BLaER1 (cell line): Measurements from ENCODE around the gene MAPK8IP1.
A peak's percentile ranks its signal among the peaks of the same experiment; 100 is the strongest.

Source experiments
- H3K27ac ChIP-seq: shearing (Covaris generic); formaldehyde crosslinking; 2 replicates; pipeline ENCODE4 v1.8.1; 2022
- H3K27me3 ChIP-seq: shearing (Covaris generic); formaldehyde crosslinking; 2 replicates; pipeline ENCODE4 v1.8.1; 2022
- H3K36me3 ChIP-seq: shearing (Covaris generic); formaldehyde crosslinking; 2 replicates; pipeline ENCODE4 v1.8.1; 2022
- H3K4me1 ChIP-seq: shearing (Covaris generic); formaldehyde crosslinking; 2 replicates; pipeline ENCODE4 v1.8.1; 2022
- H3K4me2 ChIP-seq: shearing (Covaris generic); formaldehyde crosslinking; 2 replicates; pipeline ENCODE4 v1.8.1; 2022
- H3K4me3 ChIP-seq: shearing (Covaris generic); formaldehyde crosslinking; 2 replicates; pipeline ENCODE4 v1.8.1; 2022
- H3K9ac ChIP-seq: shearing (Covaris generic); formaldehyde crosslinking; 2 replicates; pipeline ENCODE4 v1.8.1; 2022
- H3K9me3 ChIP-seq: shearing (Covaris generic); formaldehyde crosslinking; 2 replicates; pipeline ENCODE4 v1.8.1; 2022
- H4K20me1 ChIP-seq: shearing (Covaris generic); formaldehyde crosslinking; 2 replicates; pipeline ENCODE4 v1.8.1; 2022
- Cebpa-rat ChIP-seq: shearing (Covaris generic); IDR thresholded peaks from 2 replicates; pipeline ENCODE4 v1.8.1; 2022

MAPK8IP1 gene

DNA sequence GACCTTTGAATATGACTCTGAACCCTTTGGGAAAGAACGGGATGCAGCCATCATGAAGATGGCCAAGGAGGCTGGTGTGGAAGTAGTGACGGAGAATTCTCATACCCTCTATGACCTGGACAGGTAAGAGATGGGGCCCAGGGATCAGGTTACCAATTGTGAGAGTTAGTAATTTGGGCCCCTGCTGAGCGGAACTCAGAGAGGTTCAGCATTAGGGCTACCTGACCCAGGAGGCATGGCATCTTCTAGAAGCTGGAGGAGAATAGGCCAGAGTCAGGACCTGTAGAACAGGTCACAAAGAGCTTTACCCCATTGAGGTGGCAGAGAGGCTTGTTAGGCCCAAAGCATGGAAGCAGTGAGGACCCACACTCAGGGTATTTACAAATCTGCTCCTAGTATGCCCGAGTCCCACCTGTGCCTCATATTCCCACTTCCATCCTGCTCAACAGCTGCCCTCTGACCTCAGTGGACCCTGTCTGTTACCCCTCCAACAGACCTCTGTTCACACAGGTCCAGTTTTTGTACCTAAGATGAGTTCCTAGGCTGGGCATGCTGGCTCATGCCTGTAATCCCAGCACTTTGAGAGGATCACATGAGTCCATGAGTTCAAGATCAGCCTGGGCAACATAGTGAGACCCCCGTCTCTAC lies 26.6 kb upstream of the MAPK8IP1 start:
- H3K4me1 ChIP-seq, result peaks cover 8% of the 10 kb centered on the region; the same call in 1 of the 2 replicates
- peaks cover 63% of the 10 kb centered on the region for H4K20me1 ChIP-seq
- no peak overlapping the region for H3K27ac ChIP-seq
- H3K4me3 ChIP-seq, result no peak overlapping the region
- no peaks in the 10 kb centered on the region for H3K27me3 ChIP-seq
- no peak overlapping the region for H3K9ac ChIP-seq
- TF ChIP-seq Cebpa-rat, result no peak
- peaks cover 89% of the 10 kb centered on the region for H3K36me3 ChIP-seq
- H3K9me3 ChIP-seq, result no peaks in the 10 kb centered on the region
- no peak overlapping the region for H3K4me2 ChIP-seq

DNA sequence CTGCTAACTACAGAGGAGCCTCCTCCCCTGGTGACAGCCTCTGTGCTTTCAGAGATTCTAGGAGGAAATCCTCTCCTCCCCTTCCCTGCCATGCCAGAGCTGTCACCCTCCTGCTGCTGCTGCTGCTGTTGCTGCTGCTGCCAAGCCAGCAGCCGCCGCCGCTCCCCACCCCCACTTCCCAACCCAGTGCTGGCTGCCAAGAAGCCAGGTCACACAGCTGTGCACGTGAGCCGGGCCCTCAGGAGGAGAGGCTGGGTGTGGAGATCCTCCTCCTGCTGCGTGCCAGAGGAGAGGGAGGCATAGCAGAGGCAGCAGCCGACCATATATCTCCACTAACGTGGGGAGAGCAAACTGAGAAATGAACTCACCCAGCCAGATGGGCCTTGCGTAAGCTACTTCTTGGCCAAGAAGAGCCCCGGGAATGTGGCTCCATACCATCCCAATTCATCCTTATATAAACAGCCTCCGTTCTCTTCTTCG lies 25.8 kb upstream of the MAPK8IP1 start:
- H3K4me2 ChIP-seq, result no peak overlapping the region

DNA sequence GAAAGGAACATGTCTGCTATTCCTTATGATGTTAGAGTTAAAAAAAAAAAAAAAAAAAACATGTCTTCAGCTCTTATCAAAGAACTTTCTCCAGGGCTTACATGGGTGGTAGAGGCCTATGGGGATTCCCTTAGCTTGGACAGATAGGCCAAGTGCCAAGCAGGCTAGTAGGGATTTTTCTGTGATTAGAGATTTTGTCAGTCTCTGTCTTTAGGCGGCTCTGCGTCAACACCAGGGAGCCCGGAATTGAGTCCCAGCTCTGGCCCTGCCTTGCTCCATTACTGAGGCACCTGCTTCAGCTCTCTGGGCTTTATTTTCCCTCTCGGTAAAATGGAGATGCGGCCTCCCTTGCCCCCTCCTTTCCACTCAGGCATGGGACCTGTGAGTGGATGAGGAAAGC lies 25.1 kb upstream of the MAPK8IP1 start:
- Histone ChIP-seq H3K27ac (no peak overlapping the region), H3K4me1 (no peaks in the 10 kb centered on the region), H3K4me2 (no peak overlapping the region), H4K20me1 (peaks cover 50% of the 10 kb centered on the region), H3K4me3 (no peak overlapping the region), H3K27me3 (no peaks in the 10 kb centered on the region), H3K36me3 (peaks cover 99% of the 10 kb centered on the region), H3K9me3 (no peaks in the 10 kb centered on the region), H3K9ac (no peak overlapping the region)
- TF ChIP-seq Cebpa-rat, result no peak

More for the DNA sequence above, 25.8 kb upstream of the MAPK8IP1 start:
- H3K27ac ChIP-seq, result no peak overlapping the region
- no peaks in the 10 kb centered on the region for H3K27me3 ChIP-seq
- H3K4me1 ChIP-seq, result 0 out of 2 replicates have a peak, but pooled peaks cover under 1% of the 10 kb centered on the region
- H3K36me3 ChIP-seq, result peaks cover 97% of the 10 kb centered on the region
- H3K9ac ChIP-seq, result no peak overlapping the region
- H4K20me1 ChIP-seq, result peaks cover 55% of the 10 kb centered on the region
- TF ChIP-seq Cebpa-rat, result no peak
- H3K4me3 ChIP-seq, result no peak overlapping the region
- no peaks in the 10 kb centered on the region for H3K9me3 ChIP-seq

DNA sequence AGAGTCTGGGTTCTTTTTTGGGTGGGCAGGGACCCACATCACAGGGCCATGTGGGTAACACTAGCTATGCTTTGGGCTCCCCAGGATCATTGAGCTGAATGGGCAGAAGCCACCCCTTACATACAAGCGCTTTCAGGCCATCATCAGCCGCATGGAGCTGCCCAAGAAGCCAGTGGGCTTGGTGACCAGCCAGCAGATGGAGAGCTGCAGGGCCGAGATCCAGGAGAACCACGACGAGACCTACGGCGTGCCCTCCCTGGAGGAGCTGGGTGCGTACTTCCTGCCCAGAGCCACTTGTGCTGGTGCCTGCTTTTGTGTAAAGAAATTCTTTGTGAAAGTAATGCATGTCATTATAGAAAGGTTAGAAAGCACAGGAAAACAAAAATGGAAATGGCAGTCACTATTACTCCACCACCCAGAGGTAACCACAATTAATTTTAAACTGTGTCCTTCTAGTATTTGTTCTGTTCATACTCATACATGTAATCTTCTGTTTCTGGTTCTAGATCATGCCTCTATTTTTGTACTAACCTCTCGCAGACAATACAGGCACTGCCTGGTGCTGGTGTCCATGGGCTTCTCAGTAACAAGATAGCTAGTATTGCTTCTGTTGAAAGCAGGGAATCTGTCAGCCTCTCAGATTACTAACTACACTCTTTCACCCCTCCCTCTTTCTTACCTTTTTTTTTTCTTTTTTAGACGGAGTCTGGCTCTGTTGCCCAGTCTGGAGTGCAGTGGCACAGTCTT lies 24.5 kb upstream of the MAPK8IP1 start:
- H3K4me2 ChIP-seq, result no peak overlapping the region
- H3K9me3 ChIP-seq, result no peaks in the 10 kb centered on the region
- no peak overlapping the region for H3K27ac ChIP-seq
- peaks cover 99% of the 10 kb centered on the region for H3K36me3 ChIP-seq
- H3K27me3 ChIP-seq, result no peaks in the 10 kb centered on the region
- H4K20me1 ChIP-seq, result peaks cover 50% of the 10 kb centered on the region
- TF ChIP-seq Cebpa-rat, result no peak
- H3K4me1 ChIP-seq, result no peaks in the 10 kb centered on the region
- H3K9ac ChIP-seq, result no peak overlapping the region
- H3K4me3 ChIP-seq, result no peak overlapping the region

DNA sequence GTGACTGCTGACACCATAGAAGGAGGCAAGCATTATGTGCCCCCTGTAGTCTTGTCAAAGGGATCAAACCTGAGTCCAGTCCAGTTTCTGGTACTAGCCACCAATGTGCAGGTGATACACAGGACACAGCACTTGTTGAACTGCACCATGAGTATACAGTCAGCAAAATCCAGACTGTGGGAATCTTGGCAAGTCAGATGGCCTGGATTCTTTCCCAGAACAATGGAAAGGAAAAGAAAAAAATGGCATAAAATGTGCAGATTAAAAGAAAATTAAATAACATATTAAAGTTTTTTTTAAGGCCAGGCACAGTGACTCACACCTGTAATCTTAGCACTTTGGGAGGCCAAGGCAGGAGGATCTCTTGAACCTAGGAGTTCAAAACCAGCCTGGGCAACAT lies 21.4 kb upstream of the MAPK8IP1 start:
- peaks cover 33% of the 10 kb centered on the region for H4K20me1 ChIP-seq
- no peaks in the 10 kb centered on the region for H3K4me1 ChIP-seq
- no peak overlapping the region for H3K4me3 ChIP-seq
- TF ChIP-seq Cebpa-rat, result no peak
- H3K27me3 ChIP-seq, result no peaks in the 10 kb centered on the region; the same call in 1 of the 2 replicates
- H3K4me2 ChIP-seq, result no peak overlapping the region
- no peak overlapping the region for H3K9ac ChIP-seq
- no peaks in the 10 kb centered on the region for H3K9me3 ChIP-seq
- H3K27ac ChIP-seq, result no peak overlapping the region
- peaks cover 99% of the 10 kb centered on the region for H3K36me3 ChIP-seq

DNA sequence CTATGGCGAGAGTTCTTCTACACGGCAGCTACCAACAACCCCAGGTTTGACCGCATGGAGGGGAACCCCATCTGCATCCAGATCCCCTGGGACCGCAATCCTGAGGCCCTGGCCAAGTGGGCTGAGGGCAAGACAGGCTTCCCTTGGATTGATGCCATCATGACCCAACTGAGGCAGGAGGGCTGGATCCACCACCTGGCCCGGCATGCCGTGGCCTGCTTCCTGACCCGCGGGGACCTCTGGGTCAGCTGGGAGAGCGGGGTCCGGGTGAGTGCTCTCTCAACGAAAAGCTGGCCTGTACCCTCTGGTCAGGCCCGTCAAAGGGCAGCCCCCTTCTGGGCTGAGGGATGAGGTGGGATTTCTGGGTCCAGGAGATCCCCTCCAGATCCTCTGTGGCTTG lies 15.9 kb upstream of the MAPK8IP1 start:
- no peak for TF ChIP-seq Cebpa-rat
- Histone ChIP-seq H3K36me3 (peaks cover 93% of the 10 kb centered on the region), H3K9me3 (no peaks in the 10 kb centered on the region), H3K27ac (no peak overlapping the region), H3K9ac (no peak overlapping the region), H3K4me1 (peaks cover 25% of the 10 kb centered on the region), H3K4me3 (no peak overlapping the region), H4K20me1 (peaks cover 47% of the 10 kb centered on the region), H3K4me2 (no peak overlapping the region), H3K27me3 (no peaks in the 10 kb centered on the region; the same call in 1 of the 2 replicates)

DNA sequence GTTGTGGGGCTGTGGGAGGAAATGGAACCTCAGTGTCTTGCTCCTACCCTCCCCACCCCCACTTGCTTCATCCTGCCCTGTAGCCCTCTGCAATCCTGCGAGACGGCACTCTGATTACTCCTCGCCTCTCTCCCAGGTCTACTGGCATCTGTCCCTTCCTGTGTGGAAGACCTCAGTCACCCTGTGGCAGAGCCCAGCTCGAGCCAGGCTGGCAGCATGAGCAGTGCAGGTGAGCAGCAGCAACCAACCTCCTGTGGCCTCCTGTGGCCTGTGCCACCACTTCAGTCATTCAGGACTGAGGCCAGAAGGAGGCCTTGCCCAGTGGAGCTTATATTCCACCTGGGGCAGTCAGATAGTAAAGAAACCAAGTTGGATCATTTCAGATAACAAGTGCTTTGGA lies 14.7 kb upstream of the MAPK8IP1 start:
- Histone ChIP-seq H3K4me3 (no peak overlapping the region), H3K9me3 (no peaks in the 10 kb centered on the region), H3K36me3 (peaks cover 93% of the 10 kb centered on the region), H3K27me3 (no peaks in the 10 kb centered on the region; the same call in 1 of the 2 replicates), H3K9ac (no peak overlapping the region), H4K20me1 (peaks cover 48% of the 10 kb centered on the region), H3K27ac (no peak overlapping the region), H3K4me2 (no peak overlapping the region), H3K4me1 (peaks cover 25% of the 10 kb centered on the region)
- TF ChIP-seq Cebpa-rat, result no peak

DNA sequence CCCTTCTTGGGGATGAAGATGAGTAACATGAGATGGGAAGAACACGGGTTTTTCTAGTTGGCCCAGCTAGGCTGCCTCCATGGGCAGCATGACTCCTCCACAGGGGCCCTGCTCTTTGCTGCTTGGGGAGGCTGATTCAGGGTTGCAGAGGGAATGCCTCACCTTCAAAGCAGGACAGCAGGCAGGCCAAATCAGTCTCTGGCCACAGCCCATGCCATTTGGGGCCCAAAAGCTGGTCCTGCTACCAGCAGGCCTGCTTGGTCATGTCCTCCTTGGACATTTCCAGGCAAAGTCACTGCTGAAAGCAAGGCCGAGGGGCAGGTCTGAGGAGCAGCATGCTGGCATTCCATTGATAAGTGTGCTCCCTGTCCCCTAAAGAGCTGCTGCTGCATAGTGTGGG lies 13.8 kb upstream of the MAPK8IP1 start:
- peak overlapping the region; percentile 45 for H3K27ac ChIP-seq
- H3K36me3 ChIP-seq, result peaks cover 93% of the 10 kb centered on the region
- no peak for TF ChIP-seq Cebpa-rat
- H3K9me3 ChIP-seq, result no peaks in the 10 kb centered on the region
- H3K4me2 ChIP-seq, result peak overlapping the region; percentile 56
- peaks cover 51% of the 10 kb centered on the region for H4K20me1 ChIP-seq
- no peaks in the 10 kb centered on the region; the same call in 1 of the 2 replicates for H3K27me3 ChIP-seq
- peaks cover 25% of the 10 kb centered on the region for H3K4me1 ChIP-seq
- peak overlapping the region; percentile 5; the same call in 1 of the 2 replicates for H3K9ac ChIP-seq
- H3K4me3 ChIP-seq, result no peak overlapping the region

DNA sequence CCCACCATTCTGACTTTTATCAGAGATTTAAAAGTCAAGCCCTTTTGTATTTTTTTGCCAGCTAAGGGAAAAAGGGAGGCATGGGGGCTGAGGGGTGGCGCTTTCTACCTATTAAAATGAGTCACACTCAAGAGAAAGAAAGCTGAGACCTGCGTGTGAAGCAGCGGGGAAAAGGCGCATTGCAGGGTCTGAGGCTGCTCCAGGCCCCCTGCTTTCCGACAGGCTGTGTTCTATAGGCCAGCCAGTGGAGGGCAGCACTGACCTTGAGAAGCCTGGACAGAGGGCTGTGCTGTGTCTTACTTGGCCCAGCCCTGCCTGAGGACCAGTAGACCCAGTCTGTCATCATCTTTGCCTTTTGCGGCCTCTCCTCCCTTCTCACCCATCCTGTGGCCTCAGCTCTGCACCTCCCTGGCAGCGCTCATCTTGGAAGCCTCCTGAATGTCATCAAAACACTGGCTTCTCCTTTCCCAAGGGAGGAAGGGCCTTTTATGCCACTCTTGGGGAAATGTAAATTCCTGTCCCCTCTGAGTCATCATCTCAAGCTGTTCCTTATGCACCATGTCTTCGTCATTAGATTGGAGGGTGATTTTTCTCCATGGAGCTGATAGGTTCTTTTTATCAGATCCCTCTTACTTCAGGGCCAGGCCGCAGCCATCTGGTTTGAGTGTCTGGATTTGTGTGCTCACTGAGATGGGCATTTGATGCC lies 12.6 kb upstream of the MAPK8IP1 start:
- peak overlapping the region; percentile 56 for H3K4me2 ChIP-seq
- H3K27me3 ChIP-seq, result no peaks in the 10 kb centered on the region; the same call in 1 of the 2 replicates
- H3K36me3 ChIP-seq, result peaks cover 94% of the 10 kb centered on the region
- peaks cover 56% of the 10 kb centered on the region for H4K20me1 ChIP-seq
- no peaks in the 10 kb centered on the region for H3K9me3 ChIP-seq
- no peak overlapping the region for H3K9ac ChIP-seq
- TF ChIP-seq Cebpa-rat, result no peak
- no peak overlapping the region; the same call in 1 of the 2 replicates for H3K27ac ChIP-seq
- H3K4me1 ChIP-seq, result peaks cover 25% of the 10 kb centered on the region
- H3K4me3 ChIP-seq, result no peak overlapping the region
